HepG2 (cell line): ENCODE measurements around the gene EML2. TPM values are rescaled to one million over a fixed set of nuclear protein-coding genes. Genes with fewer than 3 reads are reported as not detected.

Source experiments
- ATF4 ChIP-seq, 2 experiments: fragments of 450-650 bp in 1 of 2; sonication (generic) in 1 of 2; formaldehyde crosslinking; IDR thresholded peaks; 2 replicates each; pipeline versions ENCODE4 v1.5.0 to v1.8.0; 2020 to 2022; ENCODE audit warnings: mild to moderate bottlenecking in 1 of 2, missing genetic modification reagents in 1 of 2
- CENPBD1 ChIP-seq: sonication (generic); formaldehyde crosslinking; IDR thresholded peaks from 2 replicates; pipeline ENCODE4 v1.8.0; 2022; ENCODE audit warnings: missing genetic modification reagents, low read depth, mild to moderate bottlenecking, borderline replicate concordance
- FOXA1 ChIP-seq, 2 experiments: fragments of 450-650 bp in 1 of 2; sonication (generic) in 1 of 2; formaldehyde crosslinking in 1 of 2; IDR thresholded peaks; 2 replicates each; pipeline versions ENCODE4 v1.4.0 to v1.6.1; 2016 to 2020; ENCODE audit warnings: missing genetic modification reagents in 1 of 2
- KLF13 ChIP-seq: sonication (generic); formaldehyde crosslinking; IDR thresholded peaks from 2 replicates; pipeline ENCODE4 v1.4.0; 2020; ENCODE audit warnings: mild to moderate bottlenecking, missing genetic modification reagents
- MIXL1 ChIP-seq: IDR thresholded peaks from 2 replicates; pipeline ENCODE4 v1.6.1; 2016
- NFKB2 ChIP-seq: sonication (generic); formaldehyde crosslinking; IDR thresholded peaks from 2 replicates; pipeline ENCODE4 v1.4.0; 2020; ENCODE audit warnings: missing genetic modification reagents, borderline replicate concordance
- NKX3-1 ChIP-seq: sonication (generic); formaldehyde crosslinking; IDR thresholded peaks from 2 replicates; pipeline ENCODE4 v1.5.0; 2020; ENCODE audit warnings: missing genetic modification reagents
- PLSCR1 ChIP-seq: sonication (generic); formaldehyde crosslinking; IDR thresholded peaks from 2 replicates; pipeline ENCODE4 v1.5.0; 2020; ENCODE audit warnings: missing genetic modification reagents, mild to moderate bottlenecking, borderline replicate concordance
- POGK ChIP-seq: sonication (generic); formaldehyde crosslinking; conservative IDR thresholded peaks from 2 replicates; pipeline ENCODE4 v1.8.0; 2022; ENCODE audit warnings: mild to moderate bottlenecking, moderate library complexity, missing genetic modification reagents
- ZBTB46 ChIP-seq: sonication (generic); formaldehyde crosslinking; IDR thresholded peaks from 2 replicates; pipeline ENCODE4 v1.4.0; 2020; ENCODE audit warnings: mild to moderate bottlenecking, missing genetic modification reagents, borderline replicate concordance
- ZGPAT ChIP-seq: IDR thresholded peaks from 2 replicates; pipeline ENCODE4 v1.6.1; 2016; ENCODE audit warnings: mild to moderate bottlenecking
- ZNF263 ChIP-seq: sonication (generic); formaldehyde crosslinking; IDR thresholded peaks from 2 replicates; pipeline ENCODE4 v1.4.0; 2020; ENCODE audit warnings: missing genetic modification reagents
- ZNF747 ChIP-seq: sonication (generic); formaldehyde crosslinking; IDR thresholded peaks from 2 replicates; pipeline ENCODE4 v1.8.1; 2023; ENCODE audit warnings: missing genetic modification reagents, mild to moderate bottlenecking, borderline replicate concordance
- ZNF841 ChIP-seq: sonication (generic); formaldehyde crosslinking; IDR thresholded peaks from 2 replicates; pipeline ENCODE4 v1.8.1; 2023; ENCODE audit warnings: missing genetic modification reagents, borderline replicate concordance
- ZSCAN9 ChIP-seq: IDR thresholded peaks from 2 replicates; pipeline ENCODE4 v1.6.1; 2016; ENCODE audit warnings: borderline replicate concordance
- ZXDC ChIP-seq: sonication (generic); formaldehyde crosslinking; IDR thresholded peaks from 2 replicates; pipeline ENCODE4 v1.5.0; 2020; ENCODE audit warnings: mild to moderate bottlenecking, missing genetic modification reagents
- polyA plus RNA-seq, 8 experiments: library from polyadenylated mRNA; depleted of rRNA in 3 of 8; stranded (reverse) in 7 of 8; unstranded in 1 of 8; fragments of >200 nt; fragmentation: Illumina TruSeq in 4 of 8; extraction: Trizol in 4 of 8; gene quantifications; 2 replicates each; pipeline versions ENCODE4 v1.2.1 to v1.2.3, GENCODE V29; 2011 to 2016; ENCODE audit warnings: low read depth in 4 of 8, missing spikeins in 1 of 8, mixed read lengths in 1 of 8; ENCODE audit not compliant: insufficient read depth in 1 of 8
- total RNA-seq, 5 experiments: library from RNA; depleted of rRNA; stranded (reverse); fragments of >200 nt; fragmentation: Illumina TruSeq; extraction: Trizol; gene quantifications; 2 replicates each; pipeline ENCODE4 v1.2.3, GENCODE V29; 2016; ENCODE audit warnings: low read depth in 1 of 5

The EML2 gene
- total and polyA plus RNA-seq, 2 of the 13 experiments (the other 11 are each of a cell fraction or from before 2014, with no cell fraction given), result 7.3 to 12.9 TPM

GRCh38 chr19:45641274-45642105 is 2.3 kb upstream of the EML2 start (continued):
- TF ChIP-seq ZGPAT (CRISPR knock-in tag) (peak; percentile 9; the same call in 1 of the 2 replicates), NKX3-1 (no peak), ZXDC (CRISPR knock-in tag) (no peak), CENPBD1 (CRISPR knock-in tag) (no peak), ZNF263 (no peak), ZNF841 (no peak), ATF4 (CRISPR knock-in tag; IDR thresholded peaks at IDR 0.05) (0 out of 4 replicates have a peak, but pooled peaks of 1 of the 2 experiments have one; percentile 10), ZSCAN9 (CRISPR knock-in tag) (0 out of 2 replicates have a peak, but pooled peaks have one; percentile 32), MIXL1 (0 out of 2 replicates have a peak, but pooled peaks have one; percentile 27), FOXA1 (IDR thresholded peaks at IDR 0.05) (no peak), FOXA1 (CRISPR knock-in tag; IDR thresholded peaks at IDR 0.05) (no peak), PLSCR1 (no peak), KLF13 (no peak), ZBTB46 (CRISPR knock-in tag) (no peak), NFKB2 (no peak), ZNF747 (CRISPR knock-in tag) (0 out of 2 replicates have a peak, but pooled peaks have one; percentile 36), POGK (CRISPR knock-in tag) (no peak)
